B cell (primary cell): ENCODE results near the gene FMNL2.

ENCODE experiments used
- CTCF ChIP-seq: fragments of 200-600 bp; IDR thresholded peaks from one replicate; pipeline ENCODE4 v1.8.0; 2022; ENCODE audit warnings: antibody characterized with exemption, mild to moderate bottlenecking
- EZH2 ChIP-seq: IDR thresholded peaks from 2 replicates; pipeline ENCODE4 v1.6.1; 2012; ENCODE audit warnings: borderline replicate concordance, low read depth, mild to moderate bottlenecking, moderate library complexity, low read length; ENCODE audit not compliant: insufficient read depth, poor library complexity, severe bottlenecking

- TF ChIP-seq CTCF (no peak), EZH2 (no peak)
Observed at GRCh38 chr2:152655880-152656279, 320.9 kb downstream of the FMNL2 start.
